22Rv1 (cell line): Measurements from ENCODE around the gene DTNBP1.

Source experiments
- H3K27ac ChIP-seq: fragments of 450-650 bp; 2 replicates; pipeline ENCODE4 v1.5.1; 2017
- CTCF ChIP-seq: fragments of 450-650 bp; IDR thresholded peaks from 2 replicates; pipeline ENCODE4 v1.5.1; 2017; ENCODE audit warnings: mild to moderate bottlenecking
- ZFX ChIP-seq: fragments of 450-650 bp; IDR thresholded peaks from 2 replicates; pipeline ENCODE4 v1.6.1; 2017; ENCODE audit warnings: antibody characterized with exemption, borderline replicate concordance

The DTNBP1 gene

GRCh38 chr6:15508931-15509330, 153.9 kb downstream of the DTNBP1 start:
- H3K27ac ChIP-seq, result no peak overlapping the region
- TF ChIP-seq CTCF (no peak), ZFX (no peak)

GRCh38 chr6:15508441-15508871, 154.4 kb downstream of the DTNBP1 start:
- no peak for TF ChIP-seq ZFX
- TF ChIP-seq CTCF, result no peak
- H3K27ac ChIP-seq, result no peak overlapping the region

GRCh38 chr6:15507746-15508145, 155.1 kb downstream of the DTNBP1 start:
- no peak for TF ChIP-seq CTCF
- no peak for TF ChIP-seq ZFX
- H3K27ac ChIP-seq, result no peak overlapping the region

- TF ChIP-seq ZFX, result no peak
- no peak for TF ChIP-seq CTCF
- no peak overlapping the region for H3K27ac ChIP-seq
These were observed 155.6 kb downstream of the DTNBP1 start for GRCh38 chr6:15507221-15507620.

GRCh38 chr6:15506066-15506465, 156.8 kb downstream of the DTNBP1 start:
- H3K27ac ChIP-seq, result no peak overlapping the region
- TF ChIP-seq CTCF (no peak), ZFX (no peak)

GRCh38 chr6:15505463-15505918, 157.3 kb downstream of the DTNBP1 start:
- H3K27ac ChIP-seq, result no peak overlapping the region
- TF ChIP-seq CTCF, result no peak
- no peak for TF ChIP-seq ZFX

- H3K27ac ChIP-seq, result no peak overlapping the region
These were observed 158.1 kb downstream of the DTNBP1 start for GRCh38 chr6:15504581-15505350.

More at GRCh38 chr6:15504581-15505350, 158.1 kb downstream of the DTNBP1 start:
- TF ChIP-seq CTCF (no peak), ZFX (no peak)
